Stomach (tissue), 9 donors: ENCODE results near the gene MORC1. TPM values are rescaled to one million over a fixed set of nuclear protein-coding genes. Genes with fewer than 3 reads are reported as not detected.
"Not testable (repeated sequence)": the region's sequence is repeated elsewhere in the genome, so short reads cannot be mapped to it uniquely, and the experiment has no call there.

Experiments
- DNase-seq, 2 donors: peaks; one replicate each; pipeline versions ENCODE4 v3.0.0 to v3.0.0-alpha.2; 2013 to 2019
- H3K27ac ChIP-seq, 5 donors: fragments of 200-600 bp in 4 of 5; sonication (generic) in 4 of 5; one replicate each; pipeline ENCODE4 v1.5.1; 2013 to 2019; ENCODE audit warnings: mild to moderate bottlenecking in 1 of 5, moderate library complexity in 1 of 5
- H3K27me3 ChIP-seq, 3 donors: fragments of 200-600 bp; sonication (generic); one replicate each; pipeline ENCODE4 v1.5.1; 2017 to 2019; ENCODE audit warnings: mixed run types in 1 of 3
- H3K36me3 ChIP-seq, 4 donors: fragments of 200-600 bp; sonication (generic); 1 replicate in 3 of 4; 2 replicates in 1 of 4; pipeline ENCODE4 v1.5.1; 2016 to 2019
- H3K4me1 ChIP-seq, 4 donors: fragments of 200-600 bp; sonication (generic); one replicate each; pipeline ENCODE4 v1.5.1; 2016 to 2019
- H3K4me3 ChIP-seq, 4 donors: fragments of 200-600 bp; sonication (generic) in 3 of 4; one replicate each; pipeline ENCODE4 v1.5.1; 2016 to 2019; ENCODE audit warnings: mild to moderate bottlenecking in 1 of 4
- H3K9me3 ChIP-seq, 4 donors: fragments of 200-600 bp; sonication (generic); one replicate each; pipeline ENCODE4 v1.5.1; 2016 to 2019
- CTCF ChIP-seq, 7 experiments: fragments of 450-650 bp in 4 of 7; fragments of 200-600 bp in 3 of 7; sonication (generic) in 3 of 7; IDR thresholded peaks; one replicate each; pipeline ENCODE4 v1.5.1; 2016 to 2019; ENCODE audit warnings: antibody characterized with exemption in 7 of 7, control low read depth in 2 of 7, mild to moderate bottlenecking in 1 of 7
- EP300 ChIP-seq: sonication (generic); formaldehyde crosslinking; IDR thresholded peaks from one replicate; pipeline ENCODE4 v1.6.1; 2017; ENCODE audit warnings: antibody characterized with exemption
- POLR2A ChIP-seq, 4 donors: fragments of 450-650 bp; IDR thresholded peaks; one replicate each; pipeline ENCODE4 v1.6.1; 2016; ENCODE audit warnings: antibody characterized with exemption in 4 of 4, control low read depth in 2 of 4, mild to moderate bottlenecking in 1 of 4, moderate library complexity in 1 of 4
- POLR2AphosphoS5 ChIP-seq, 3 donors: sonication (generic); formaldehyde crosslinking; IDR thresholded peaks; one replicate each; pipeline ENCODE4 v1.6.1; 2016; ENCODE audit warnings: antibody characterized with exemption in 3 of 3
- WGBS, 5 donors: extraction: QIAGEN DNeasy Blood & Tissue Kit in 3 of 5; methylation state at CpG; one replicate each; pipeline versions ENCODE4 v1.1.5 to v1.1.7; 2013 to 2018; 5-methylcytosine and 5-hydroxymethylcytosine counted together
- intact Hi-C: fragments of 100-400 bp; cut with DNase I; formaldehyde crosslinking; loops from one replicate; pipeline ENCODE4 v1.15.1; 2023; ENCODE audit warnings: low total_unique reads
- polyA plus RNA-seq, 3 donors: library from polyadenylated mRNA; stranded (reverse); fragments of 200-250 nt; gene quantifications; one replicate each; pipeline ENCODE4 v1.2.3, GENCODE V29; 2013
- total RNA-seq, 5 donors: library from RNA; depleted of rRNA; stranded (reverse); fragments of >200 nt; gene quantifications; one replicate each; pipeline versions ENCODE4 v1.1.0 to v1.2.3, GENCODE V29; 2014 to 2016
- donor health status: healthy with polysubstance abuse.
- donor health status: Bipolar disorder and iron deficiency.
- donor health status: healthy.

Gene MORC1
- total and polyA plus RNA-seq, 8 donors = not detected

GRCh38 chr3:109140318-109140717 is 22.4 kb upstream of the MORC1 start:
- Histone ChIP-seq H3K4me3 (no peak overlapping the region), H3K4me1 (no peaks in the 10 kb centered on the region), H3K9me3 (no peaks in the 10 kb centered on the region), H3K36me3 (no peaks in the 10 kb centered on the region), H3K27me3 (no peaks in the 10 kb centered on the region), H3K27ac (no peak overlapping the region)
- no peak for TF ChIP-seq CTCF (IDR thresholded peaks at IDR 0.05)
- no peak for DNase-seq
- WGBS, 5 donors = 76 to 88% (median 78%) methylated on average over 3 to 4 of the region's 4 CpGs
- intact Hi-C loops = no loop called here

GRCh38 chr3:109137761-109138160 is 19.8 kb upstream of the MORC1 start:
- no peak overlapping the region for H3K27ac ChIP-seq
- intact Hi-C loops = no loop called here
- H3K4me3 ChIP-seq = no peak overlapping the region
- no peaks in the 10 kb centered on the region for H3K9me3 ChIP-seq
- no peaks in the 10 kb centered on the region for H3K36me3 ChIP-seq
- no peak for TF ChIP-seq POLR2AphosphoS5 (IDR thresholded peaks at IDR 0.05)
- no peak for TF ChIP-seq EP300
- TF ChIP-seq CTCF (IDR thresholded peaks at IDR 0.05) = no peak
- TF ChIP-seq POLR2A (IDR thresholded peaks at IDR 0.05) = no peak
- no peaks in the 10 kb centered on the region for H3K27me3 ChIP-seq
- no peaks in the 10 kb centered on the region for H3K4me1 ChIP-seq
- 66 to 73% (median 70%) methylated on average over 2 of the region's 2 CpGs for WGBS, 5 donors
- DNase-seq = no peak

- TF ChIP-seq POLR2AphosphoS5 (IDR thresholded peaks at IDR 0.05) (no peak), CTCF (IDR thresholded peaks at IDR 0.05) (no peak), POLR2A (IDR thresholded peaks at IDR 0.05) (no peak), EP300 (no peak)
- Histone ChIP-seq H3K4me3 (no peak within 1 kb of the TSS), H3K36me3 (no peaks in the 10 kb centered on the region), H3K4me1 (no peaks in the 10 kb centered on the region), H3K27me3 (no peaks in the 10 kb centered on the region), H3K27ac (no peak within 1 kb of the TSS), H3K9me3 (no peaks in the 10 kb centered on the region)
- DNase-seq = no peak
- WGBS, 5 donors = 68 to 78% (median 74%) methylated on average over 3 of the region's 3 CpGs
- intact Hi-C loops = no loop called here
Measured at GRCh38 chr3:109136523-109136922, 18.6 kb upstream of the MORC1 start, which contains the start of gene C3orf85. C3orf85 (plus strand) TSS chr3:109136719; CDS start chr3:109136848, 129 bp downstream.

GRCh38 chr3:109133474-109133816 is 15.5 kb upstream of the MORC1 start:
- 41 to 77% (median 50%) methylated on average over 5 of the region's 5 CpGs for WGBS, 5 donors
- H3K4me3 ChIP-seq, H3K9me3 ChIP-seq, H3K36me3 ChIP-seq, intact Hi-C loops, H3K4me1 ChIP-seq, H3K27me3 ChIP-seq, DNase-seq: not testable (repeated sequence)
- H3K27ac ChIP-seq = peak overlapping the region in 3 of 5 donors; percentile 10 to 56 (median 24)

- peak overlapping the region in 1 of 5 donors; percentile 56 for H3K27ac ChIP-seq
- peak; percentile 60 to 78 for DNase-seq
- 47 to 60% (median 55%) methylated on average over 5 of the region's 5 CpGs for WGBS, 5 donors
Measured at GRCh38 chr3:109132801-109133473, 15.0 kb upstream of the MORC1 start.

More at GRCh38 chr3:109132801-109133473, 15.0 kb upstream of the MORC1 start:
- TF ChIP-seq CTCF (IDR thresholded peaks at IDR 0.05) (no peak), POLR2A (IDR thresholded peaks at IDR 0.05) (no peak), POLR2AphosphoS5 (IDR thresholded peaks at IDR 0.05) (peak in 2 of 3 donors; percentile 7 to 60)
- intact Hi-C loops = no loop called here
- Histone ChIP-seq H3K4me3 (no peak overlapping the region), H3K4me1 (no peaks in the 10 kb centered on the region), H3K9me3 (no peaks in the 10 kb centered on the region), H3K27me3 (no peaks in the 10 kb centered on the region), H3K36me3 (no peaks in the 10 kb centered on the region)
